Measurements from ENCODE around the gene ESYT2. TPM values are rescaled to one million over a fixed set of nuclear protein-coding genes. Genes with fewer than 3 reads are reported as not detected.

Gene ESYT2
- total RNA-seq, 1 experiment from 2014 or later = 68.2 TPM

DNA sequence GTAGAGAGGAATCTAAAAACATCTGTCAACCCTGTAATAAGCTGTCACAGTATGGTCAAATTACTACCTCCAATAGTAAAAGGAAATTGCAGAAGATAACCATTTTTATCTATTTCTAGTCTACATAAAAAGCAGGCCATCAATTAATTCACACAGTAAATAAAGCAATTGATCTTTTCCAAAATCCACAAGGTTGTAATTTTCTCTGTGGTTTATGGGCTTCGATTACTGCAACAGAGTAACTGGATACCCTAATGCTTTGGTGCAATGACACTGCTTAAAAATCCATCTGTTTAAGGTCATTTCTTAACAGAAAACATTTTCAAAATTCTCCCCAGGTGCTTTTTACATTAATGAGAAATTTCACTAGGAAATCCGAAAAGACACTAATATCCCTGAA, 23.9 kb downstream of the ESYT2 start:
- peaks cover 94% of the 10 kb centered on the region for H3K79me2 ChIP-seq (ENCODE audit: insufficient read depth, low read length)
- ChIA-PET POLR2A (no interaction called here), CTCF (no interaction called here)

GRCh38 chr7:158804335-158804734, 25.0 kb downstream of the ESYT2 start:
- RAD21 ChIA-PET (ENCODE audit: low non-redundant PET in 1 of 2, low total read pairs in 2 of 2, uncharacterized antibody in 2 of 2, unreplicated experiment in 2 of 2) = no interaction called here
- Histone ChIP-seq H3K9ac (ENCODE audit: low read length) (no peak overlapping the region), H3K27me3 (ENCODE audit: insufficient read depth, low read length) (no peaks in the 10 kb centered on the region), H3K4me1 (ENCODE audit: control insufficient read depth in 1 of 2, insufficient read depth in 2 of 2, low read length in 2 of 2) (peaks cover 19 to 41% of the 10 kb centered on the region in 2 experiments), H4K20me1 (ENCODE audit: insufficient read depth) (no peaks in the 10 kb centered on the region), H3K27ac (ENCODE audit: low read depth, low read length) (no peak overlapping the region), H3K36me3 (ENCODE audit: control insufficient read depth in 1 of 2, insufficient read depth in 2 of 2, low read length in 2 of 2) (no peaks in the 10 kb centered on the region), H3K9me3 (ENCODE audit: control insufficient read depth in 1 of 2, insufficient read depth in 1 of 2, low read depth in 1 of 2, low read length in 2 of 2) (no peaks in the 10 kb centered on the region), H3K9me2 (ENCODE audit: insufficient read depth) (no peaks in the 10 kb centered on the region), H3K79me2 (ENCODE audit: insufficient read depth, low read length) (peaks cover 93% of the 10 kb centered on the region), H3K4me2 (ENCODE audit: low read length) (no peak overlapping the region), H2AFZ (ENCODE audit: low read depth, low read length, poor library complexity, severe bottlenecking) (no peak overlapping the region), H3K4me3 (replicated peaks in 1 of 2; ENCODE audit: low read depth in 1 of 2, low read length in 2 of 2) (no peak overlapping the region)
- DNase-seq (ENCODE audit: low read depth, low spot score) (no peak), ATAC-seq (no peak)
- no peak for TF ChIP-seq TCF7L2 (IDR thresholded peaks at IDR 0.05; ENCODE audit: borderline replicate concordance, extremely low read depth, insufficient read depth, insufficient read length)
- TF ChIP-seq, protein P1, sequence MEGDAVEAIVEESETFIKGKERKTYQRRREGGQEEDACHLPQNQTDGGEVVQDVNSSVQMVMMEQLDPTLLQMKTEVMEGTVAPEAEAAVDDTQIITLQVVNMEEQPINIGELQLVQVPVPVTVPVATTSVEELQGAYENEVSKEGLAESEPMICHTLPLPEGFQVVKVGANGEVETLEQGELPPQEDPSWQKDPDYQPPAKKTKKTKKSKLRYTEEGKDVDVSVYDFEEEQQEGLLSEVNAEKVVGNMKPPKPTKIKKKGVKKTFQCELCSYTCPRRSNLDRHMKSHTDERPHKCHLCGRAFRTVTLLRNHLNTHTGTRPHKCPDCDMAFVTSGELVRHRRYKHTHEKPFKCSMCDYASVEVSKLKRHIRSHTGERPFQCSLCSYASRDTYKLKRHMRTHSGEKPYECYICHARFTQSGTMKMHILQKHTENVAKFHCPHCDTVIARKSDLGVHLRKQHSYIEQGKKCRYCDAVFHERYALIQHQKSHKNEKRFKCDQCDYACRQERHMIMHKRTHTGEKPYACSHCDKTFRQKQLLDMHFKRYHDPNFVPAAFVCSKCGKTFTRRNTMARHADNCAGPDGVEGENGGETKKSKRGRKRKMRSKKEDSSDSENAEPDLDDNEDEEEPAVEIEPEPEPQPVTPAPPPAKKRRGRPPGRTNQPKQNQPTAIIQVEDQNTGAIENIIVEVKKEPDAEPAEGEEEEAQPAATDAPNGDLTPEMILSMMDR (IDR thresholded peaks at IDR 0.05 in 2 of 3, conservative IDR thresholded peaks at IDR 0.05 in 1 of 3; ENCODE audit: borderline replicate concordance in 1 of 3, insufficient read depth in 1 of 3, low read depth in 2 of 3, low read length in 2 of 3) = no peak
- TF ChIP-seq YY1 (IDR thresholded peaks at IDR 0.05; ENCODE audit: extremely low read depth, insufficient replicate concordance, low read depth, low read length) = no peak
- no peak for TF ChIP-seq REST (IDR thresholded peaks at IDR 0.05; ENCODE audit: low read depth)
- TF ChIP-seq, protein P2, sequence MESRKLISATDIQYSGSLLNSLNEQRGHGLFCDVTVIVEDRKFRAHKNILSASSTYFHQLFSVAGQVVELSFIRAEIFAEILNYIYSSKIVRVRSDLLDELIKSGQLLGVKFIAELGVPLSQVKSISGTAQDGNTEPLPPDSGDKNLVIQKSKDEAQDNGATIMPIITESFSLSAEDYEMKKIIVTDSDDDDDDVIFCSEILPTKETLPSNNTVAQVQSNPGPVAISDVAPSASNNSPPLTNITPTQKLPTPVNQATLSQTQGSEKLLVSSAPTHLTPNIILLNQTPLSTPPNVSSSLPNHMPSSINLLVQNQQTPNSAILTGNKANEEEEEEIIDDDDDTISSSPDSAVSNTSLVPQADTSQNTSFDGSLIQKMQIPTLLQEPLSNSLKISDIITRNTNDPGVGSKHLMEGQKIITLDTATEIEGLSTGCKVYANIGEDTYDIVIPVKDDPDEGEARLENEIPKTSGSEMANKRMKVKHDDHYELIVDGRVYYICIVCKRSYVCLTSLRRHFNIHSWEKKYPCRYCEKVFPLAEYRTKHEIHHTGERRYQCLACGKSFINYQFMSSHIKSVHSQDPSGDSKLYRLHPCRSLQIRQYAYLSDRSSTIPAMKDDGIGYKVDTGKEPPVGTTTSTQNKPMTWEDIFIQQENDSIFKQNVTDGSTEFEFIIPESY (IDR thresholded peaks at IDR 0.05; ENCODE audit: extremely low read depth, insufficient replicate concordance, low read length) = no peak
- BruUV-seq (replicated peaks) = no TSS peak
- POLR2A ChIA-PET = no interaction called here
- intact Hi-C loops (cut with micrococcal nuclease) = no loop called here
- CTCF ChIA-PET = no interaction called here

More for the DNA sequence above, 23.9 kb downstream of the ESYT2 start:
- no TSS peak for BruUV-seq (replicated peaks)
- TF ChIP-seq CEBPB (IDR thresholded peaks at IDR 0.05; ENCODE audit: low read depth) = no peak
- TF ChIP-seq SRF (IDR thresholded peaks at IDR 0.05; ENCODE audit: low read depth) = no peak
- TF ChIP-seq JUND (IDR thresholded peaks at IDR 0.05) = no peak
- no peak for TF ChIP-seq SIN3A (IDR thresholded peaks at IDR 0.05; ENCODE audit: low read depth)
- TF ChIP-seq ATF3 (IDR thresholded peaks at IDR 0.05) = no peak
- TF ChIP-seq EZH2phosphoT487 (IDR thresholded peaks at IDR 0.05; ENCODE audit: borderline replicate concordance) = no peak
- TF ChIP-seq ZNF274 (IDR thresholded peaks at IDR 0.05; ENCODE audit: low read depth, low read length) = no peak
- TF ChIP-seq, protein P3, sequence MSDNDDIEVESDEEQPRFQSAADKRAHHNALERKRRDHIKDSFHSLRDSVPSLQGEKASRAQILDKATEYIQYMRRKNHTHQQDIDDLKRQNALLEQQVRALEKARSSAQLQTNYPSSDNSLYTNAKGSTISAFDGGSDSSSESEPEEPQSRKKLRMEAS (IDR thresholded peaks at IDR 0.05) = no peak
- Histone ChIP-seq H4K20me1 (ENCODE audit: insufficient read depth) (no peaks in the 10 kb centered on the region), H3K27ac (ENCODE audit: low read depth, low read length) (no peak overlapping the region), H3K4me1 (ENCODE audit: control insufficient read depth in 1 of 2, insufficient read depth in 2 of 2, low read length in 2 of 2) (peaks cover 19 to 41% of the 10 kb centered on the region in 2 experiments), H3K36me3 (ENCODE audit: control insufficient read depth in 1 of 2, insufficient read depth in 2 of 2, low read length in 2 of 2) (no peaks in the 10 kb centered on the region), H3K27me3 (ENCODE audit: insufficient read depth, low read length) (no peaks in the 10 kb centered on the region), H3K4me3 (replicated peaks in 1 of 2; ENCODE audit: low read depth in 1 of 2, low read length in 2 of 2) (no peak overlapping the region), H3K9ac (ENCODE audit: low read length) (no peak overlapping the region), H2AFZ (ENCODE audit: low read depth, low read length, poor library complexity, severe bottlenecking) (no peak overlapping the region), H3K9me2 (ENCODE audit: insufficient read depth) (no peaks in the 10 kb centered on the region), H3K4me2 (ENCODE audit: low read length) (no peak overlapping the region), H3K9me3 (ENCODE audit: control insufficient read depth in 1 of 2, insufficient read depth in 1 of 2, low read depth in 1 of 2, low read length in 2 of 2) (no peaks in the 10 kb centered on the region)
- ATAC-seq (no peak), DNase-seq (ENCODE audit: low read depth, low spot score) (no peak)
- RAD21 ChIA-PET (ENCODE audit: low non-redundant PET in 1 of 2, low total read pairs in 2 of 2, uncharacterized antibody in 2 of 2, unreplicated experiment in 2 of 2) = no interaction called here
- intact Hi-C loops (cut with micrococcal nuclease) = no loop called here

All from HCT116 (cell line).